SK-N-SH (cell line): ENCODE measurements around the gene SLC24A3. TPM values are rescaled to one million over a fixed set of nuclear protein-coding genes. Genes with fewer than 3 reads are reported as not detected.

Source experiments
- CTCF ChIA-PET: fragments of 300-600, 350-600 bp; formaldehyde crosslinking; extraction: SDS; loops from one replicate; lab custom pipeline; 2021; lab: Yijun Ruan, JAX
- POLR2A ChIA-PET: fragments of 350-600 bp; sonication (Branson Sonifier 250); formaldehyde crosslinking; extraction: SDS; loops from one replicate; lab custom pipeline; 2020; ENCODE audit warnings: antibody characterized with exemption, inconsistent platforms; lab: Yijun Ruan, JAX
- DNase-seq: peaks from one replicate; pipeline ENCODE4 v3.0.0; 2012
- H2AFZ ChIP-seq: fragments of 200-600 bp; sonication (generic); 2 replicates; pipeline ENCODE4 v1.8.1; 2016; ENCODE audit warnings: antibody characterized with exemption, mild to moderate bottlenecking, low read depth
- H3F3A ChIP-seq: fragments of 200-600 bp; sonication (generic); replicated peaks from 2 replicates; pipeline ENCODE3; 2016; ENCODE audit warnings: antibody characterized with exemption, mild to moderate bottlenecking; ENCODE audit not compliant: insufficient read depth
- H3K27ac ChIP-seq, 2 experiments: fragments of 200-500 bp in 1 of 2; fragments of 200-600 bp in 1 of 2; sonication (Bioruptor generic) in 1 of 2; sonication (generic), shearing (Covaris generic) in 1 of 2; 2 replicates each; pipeline versions ENCODE4 v1.5.1 to v1.6.1; 2014 to 2016; ENCODE audit warnings: low read depth in 2 of 2, inconsistent platforms in 1 of 2, low read length in 1 of 2, mild to moderate bottlenecking in 1 of 2, mixed read lengths in 1 of 2
- H3K27me3 ChIP-seq: fragments of 200-600 bp; sonication (generic), shearing (Covaris generic); 2 replicates; pipeline ENCODE4 v1.6.1; 2016; ENCODE audit warnings: mixed run types; ENCODE audit not compliant: insufficient read depth
- H3K36me3 ChIP-seq, 2 experiments: fragments of 200-500 bp in 1 of 2; fragments of 200-600 bp in 1 of 2; sonication (Bioruptor generic) in 1 of 2; sonication (generic) in 1 of 2; replicated peaks in 1 of 2; 2 replicates each; pipeline versions ENCODE3 to v1.5.1; 2014 to 2016; ENCODE audit warnings: low read length in 1 of 2, mild to moderate bottlenecking in 1 of 2; ENCODE audit not compliant: insufficient read depth in 2 of 2, control insufficient read depth in 1 of 2
- H3K4me1 ChIP-seq, 2 experiments: fragments of 200-500 bp in 1 of 2; fragments of 200-600 bp in 1 of 2; sonication (Bioruptor generic) in 1 of 2; sonication (generic), shearing (Covaris generic) in 1 of 2; 2 replicates each; pipeline versions ENCODE4 v1.5.1 to v1.6.1; 2014 to 2016; ENCODE audit warnings: low read depth in 1 of 2, low read length in 1 of 2, mixed run types in 1 of 2; ENCODE audit not compliant: insufficient read depth in 2 of 2, control insufficient read depth in 1 of 2
- H3K4me2 ChIP-seq: fragments of 200-600 bp; sonication (generic), shearing (Covaris generic); 2 replicates; pipeline ENCODE4 v1.6.1; 2017; ENCODE audit warnings: mixed run types
- H3K4me3 ChIP-seq, 2 experiments: fragments of 200-500 bp in 1 of 2; fragments of 200-600 bp in 1 of 2; sonication (Bioruptor generic) in 1 of 2; sonication (generic), shearing (Covaris generic) in 1 of 2; 2 replicates each; pipeline versions ENCODE4 v1.5.1 to v1.8.1; 2014 to 2016; ENCODE audit warnings: low read depth in 2 of 2, inconsistent platforms in 1 of 2, low read length in 1 of 2, mild to moderate bottlenecking in 1 of 2, mixed read lengths in 1 of 2, moderate library complexity in 1 of 2
- H3K79me2 ChIP-seq: fragments of 200-600 bp; sonication (generic); 2 replicates; pipeline ENCODE4 v1.8.1; 2017; ENCODE audit warnings: mild to moderate bottlenecking; ENCODE audit not compliant: insufficient read depth
- H3K9ac ChIP-seq: fragments of 200-600 bp; sonication (generic); 2 replicates; pipeline ENCODE4 v1.6.1; 2017; ENCODE audit warnings: mixed run types
- H3K9me2 ChIP-seq: fragments of 200-600 bp; sonication (generic); 2 replicates; pipeline ENCODE4 v1.6.1; 2017; ENCODE audit warnings: mixed run types
- H3K9me3 ChIP-seq: fragments of 200-600 bp; sonication (generic); 2 replicates; pipeline ENCODE4 v1.6.1; 2017; ENCODE audit warnings: mixed run types, mild to moderate bottlenecking, moderate library complexity
- H4K20me1 ChIP-seq: fragments of 200-600 bp; sonication (generic); 2 replicates; pipeline ENCODE4 v1.6.1; 2017; ENCODE audit warnings: mild to moderate bottlenecking, mixed run types; ENCODE audit not compliant: insufficient read depth
- CHD2 ChIP-seq: fragments of 150-350 bp; IDR thresholded peaks from 2 replicates; pipeline ENCODE4 v1.6.1; 2018; ENCODE audit warnings: low read length; ENCODE audit not compliant: partially characterized antibody
- CTCF ChIP-seq: fragments of 200-600 bp; sonication (generic); IDR thresholded peaks from 2 replicates; pipeline ENCODE4 v1.6.1; 2017; ENCODE audit warnings: antibody characterized with exemption, mild to moderate bottlenecking, moderate library complexity
- EZH2phosphoT487 ChIP-seq: fragments of 200-600 bp; sonication (generic); IDR thresholded peaks from 2 replicates; pipeline ENCODE4 v1.6.1; 2017; ENCODE audit warnings: low read depth, mixed run types, mild to moderate bottlenecking, antibody characterized with exemption, moderate library complexity, borderline replicate concordance
- FOXJ3 ChIP-seq: sonication (generic); formaldehyde crosslinking; IDR thresholded peaks from 2 replicates; pipeline ENCODE4 v1.5.1; 2020; ENCODE audit warnings: mild to moderate bottlenecking, missing genetic modification reagents
- JUND ChIP-seq: IDR thresholded peaks from 2 replicates; pipeline ENCODE4 v1.4.0; 2012
- MAX ChIP-seq: IDR thresholded peaks from 2 replicates; pipeline ENCODE4 v1.4.0; 2012; ENCODE audit warnings: low read depth
- MEF2A ChIP-seq: IDR thresholded peaks from 2 replicates; pipeline ENCODE4 v1.4.0; 2012; ENCODE audit warnings: low read depth, borderline replicate concordance
- NFIC ChIP-seq: IDR thresholded peaks from 2 replicates; pipeline ENCODE4 v1.4.0; 2012; ENCODE audit warnings: borderline replicate concordance
- NRF1 ChIP-seq: IDR thresholded peaks from 2 replicates; pipeline ENCODE4 v1.6.1; 2012; ENCODE audit warnings: low read depth, mild to moderate bottlenecking, low read length
- POLR2AphosphoS5 ChIP-seq: IDR thresholded peaks from 2 replicates; pipeline ENCODE4 v1.6.1; 2012; ENCODE audit warnings: low read depth, low read length
- RCOR1 ChIP-seq: fragments of 150-350 bp; IDR thresholded peaks from 2 replicates; pipeline ENCODE4 v1.6.1; 2017; ENCODE audit warnings: antibody characterized with exemption, low read length
- SIN3A ChIP-seq: IDR thresholded peaks from 2 replicates; pipeline ENCODE4 v1.6.1; 2012; ENCODE audit warnings: low read depth, mild to moderate bottlenecking, low read length, moderate library complexity, borderline replicate concordance
- SMC3 ChIP-seq: IDR thresholded peaks from 2 replicates; pipeline ENCODE4 v1.6.1; 2012; ENCODE audit warnings: low read depth, low read length, improper control_type of control experiment
- TAF1 ChIP-seq: IDR thresholded peaks from 2 replicates; pipeline ENCODE4 v1.6.1; 2012; ENCODE audit warnings: low read depth, mild to moderate bottlenecking, low read length, moderate library complexity, borderline replicate concordance
- USF1 ChIP-seq: IDR thresholded peaks from 2 replicates; pipeline ENCODE4 v1.4.0; 2012; ENCODE audit warnings: low read depth, borderline replicate concordance
- YY1 ChIP-seq: IDR thresholded peaks from 2 replicates; pipeline ENCODE4 v1.4.0; 2012; ENCODE audit warnings: low read depth, mild to moderate bottlenecking
- WGBS: methylation state at CpG from one replicate; pipeline ENCODE4 v1.1.6; 2017; ENCODE audit warnings: low lambda C conversion rate; 5-methylcytosine and 5-hydroxymethylcytosine counted together
- polyA plus RNA-seq, 3 experiments: library from polyadenylated mRNA; depleted of rRNA; stranded (reverse); fragments of >200 nt; gene quantifications; 2 replicates each; pipeline ENCODE4 v1.2.3, GENCODE V29; 2012

SLC24A3 gene
- polyA plus RNA-seq, 1 of the 3 experiments (the other 2 are of a cell fraction): not detected

GRCh38 chr20:19347943-19348456 is 135.6 kb downstream of the SLC24A3 start:
- Histone ChIP-seq H3K27ac (no peak overlapping the region), H3K4me3 (peak overlapping the region in 1 of 2 experiments; percentile 19; a peak in 1 of 4 replicates), H3K9ac (no peak overlapping the region), H2AFZ (no peak overlapping the region), H3K4me1 (no peaks in the 10 kb centered on the region), H3F3A (no peaks in the 10 kb centered on the region), H3K9me2 (no peaks in the 10 kb centered on the region), H3K9me3 (no peaks in the 10 kb centered on the region), H3K36me3 (no peaks in the 10 kb centered on the region), H4K20me1 (no peaks in the 10 kb centered on the region), H3K27me3 (peaks cover 4% of the 10 kb centered on the region), H3K4me2 (peak overlapping the region; percentile 55), H3K79me2 (no peaks in the 10 kb centered on the region)
- no peak for DNase-seq
- 20% methylated on average over 8 of the region's 11 CpGs for WGBS
- TF ChIP-seq FOXJ3: no peak
- no peak for TF ChIP-seq SIN3A
- TF ChIP-seq POLR2AphosphoS5: no peak
- TF ChIP-seq MEF2A: no peak
- TF ChIP-seq NRF1: no peak
- no peak for TF ChIP-seq CTCF
- no peak for TF ChIP-seq SMC3
- POLR2A ChIA-PET: no interaction called here
- CTCF ChIA-PET: no interaction called here

- Histone ChIP-seq H3K9me2 (no peaks in the 10 kb centered on the region), H3K27me3 (peaks cover 4% of the 10 kb centered on the region), H3K4me3 (no peak overlapping the region), H3F3A (no peaks in the 10 kb centered on the region), H4K20me1 (no peaks in the 10 kb centered on the region), H3K9ac (no peak overlapping the region), H3K9me3 (no peaks in the 10 kb centered on the region), H3K27ac (no peak overlapping the region), H3K4me1 (no peaks in the 10 kb centered on the region), H3K36me3 (no peaks in the 10 kb centered on the region), H2AFZ (no peak overlapping the region), H3K79me2 (no peaks in the 10 kb centered on the region), H3K4me2 (no peak overlapping the region)
- TF ChIP-seq USF1: no peak
- CTCF ChIA-PET: no interaction called here
- DNase-seq: no peak
- WGBS: 16% methylated on average over 3 of the region's 3 CpGs
- POLR2A ChIA-PET: no interaction called here
These were observed 136.1 kb downstream of the SLC24A3 start for GRCh38 chr20:19348582-19348981.

GRCh38 chr20:19349879-19350278 is 137.4 kb downstream of the SLC24A3 start:
- Histone ChIP-seq H4K20me1 (no peaks in the 10 kb centered on the region), H3K4me1 (no peaks in the 10 kb centered on the region), H3K9me2 (no peaks in the 10 kb centered on the region), H2AFZ (no peak overlapping the region), H3K4me2 (no peak overlapping the region), H3K36me3 (no peaks in the 10 kb centered on the region), H3K9me3 (no peaks in the 10 kb centered on the region), H3K9ac (no peak overlapping the region), H3K4me3 (no peak overlapping the region), H3F3A (no peaks in the 10 kb centered on the region), H3K79me2 (no peaks in the 10 kb centered on the region), H3K27ac (no peak overlapping the region), H3K27me3 (peaks cover 4% of the 10 kb centered on the region)
- ChIA-PET POLR2A (no interaction called here), CTCF (interaction anchor here (0.9 kb wide), 1 partner anchor 9 kb away, joined by 3 read pairs; no protein-coding TSS in a partner anchor)
- no peak for DNase-seq
- WGBS: 23% methylated on average over 5 of the region's 5 CpGs
- TF ChIP-seq POLR2AphosphoS5 (no peak), CTCF (no peak), EZH2phosphoT487 (no peak), CHD2 (no peak), TAF1 (no peak), YY1 (no peak), JUND (no peak), NFIC (no peak), RCOR1 (no peak), NRF1 (no peak), MAX (no peak), SIN3A (no peak)
